Right kidney (tissue), 1 donor: ENCODE data around the gene KCNK7.

Experiments used
- DNase-seq: peaks from one replicate; pipeline ENCODE4 v3.0.0-alpha.2; 2016

Gene KCNK7

DNA sequence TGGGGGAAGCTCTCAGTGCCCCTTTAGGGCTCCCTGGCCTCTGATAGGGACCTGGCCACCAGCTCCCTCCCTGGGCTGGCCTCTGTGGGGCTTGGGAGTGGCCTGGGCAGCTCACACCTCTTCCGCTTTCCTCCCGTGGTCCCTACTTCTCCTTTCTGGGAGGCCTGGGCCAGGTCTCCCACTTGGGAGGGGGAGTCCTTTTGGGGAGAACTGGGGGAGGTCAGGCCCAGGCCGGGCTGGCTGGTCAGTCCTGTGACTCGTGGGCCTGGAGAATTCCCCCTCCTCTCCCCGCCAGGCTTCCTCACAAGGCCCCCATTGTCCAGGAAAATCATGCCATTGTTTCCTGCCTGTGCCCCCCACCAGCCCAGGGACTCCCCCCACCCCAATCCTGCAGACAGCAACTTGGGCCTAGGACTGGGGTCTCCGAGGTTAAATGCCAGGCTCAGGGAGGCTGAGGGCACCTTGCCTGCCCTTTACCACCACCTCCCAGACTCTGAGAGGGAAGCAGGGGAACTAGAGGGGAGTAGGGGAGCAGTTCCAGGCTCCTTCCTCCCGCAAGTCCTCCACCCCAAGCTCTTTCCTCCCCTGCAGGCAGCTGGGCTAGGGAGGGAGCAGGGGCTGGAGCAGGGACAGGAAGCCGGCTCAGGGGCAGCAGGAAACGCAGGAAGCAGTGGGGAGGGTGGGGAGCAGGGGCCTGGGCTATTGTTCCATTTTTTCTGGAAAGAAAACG is 15.6 kb upstream of the KCNK7 start:
- DNase-seq = no peak

DNA sequence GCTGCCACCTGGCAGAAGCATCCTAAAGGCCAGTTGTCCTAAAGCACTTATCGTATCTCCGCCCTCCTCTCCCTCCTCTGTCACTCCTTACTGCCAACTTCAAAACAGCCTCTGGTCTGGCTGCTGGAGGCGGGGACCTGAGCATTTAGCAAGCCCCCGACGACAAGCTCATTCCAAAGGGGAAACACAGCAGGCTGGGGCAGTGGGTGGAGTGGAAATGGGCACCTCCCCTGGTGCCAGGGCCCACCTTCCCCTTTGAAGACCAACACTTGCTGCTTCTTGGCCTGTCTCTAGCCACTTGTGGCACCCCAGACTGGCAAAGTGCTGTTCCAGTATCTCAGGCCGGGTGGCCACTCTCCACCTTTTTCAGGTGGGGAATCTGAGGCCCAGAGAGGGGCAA is 14.8 kb upstream of the KCNK7 start:
- DNase-seq = no peak

DNA sequence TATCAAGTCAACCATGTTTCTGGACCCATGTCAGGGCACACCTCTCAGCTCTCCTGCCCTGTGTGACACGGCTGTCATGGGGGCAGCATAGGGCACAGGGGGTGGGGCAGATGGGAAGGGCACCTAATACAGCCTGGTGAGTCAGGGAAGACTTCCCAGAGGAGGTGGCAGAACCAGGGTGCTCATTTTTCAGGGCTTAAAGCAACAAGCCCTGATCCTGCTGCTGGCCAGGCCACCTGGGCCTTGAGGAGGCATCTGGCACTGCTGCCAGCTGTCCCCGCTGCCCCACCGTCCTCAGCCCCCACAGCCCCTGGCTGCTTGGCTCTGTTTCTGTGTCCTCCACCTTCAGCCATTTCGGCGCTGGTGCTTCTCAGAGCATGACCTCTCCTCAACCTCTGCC is 14.1 kb upstream of the KCNK7 start:
- DNase-seq = no peak

DNA sequence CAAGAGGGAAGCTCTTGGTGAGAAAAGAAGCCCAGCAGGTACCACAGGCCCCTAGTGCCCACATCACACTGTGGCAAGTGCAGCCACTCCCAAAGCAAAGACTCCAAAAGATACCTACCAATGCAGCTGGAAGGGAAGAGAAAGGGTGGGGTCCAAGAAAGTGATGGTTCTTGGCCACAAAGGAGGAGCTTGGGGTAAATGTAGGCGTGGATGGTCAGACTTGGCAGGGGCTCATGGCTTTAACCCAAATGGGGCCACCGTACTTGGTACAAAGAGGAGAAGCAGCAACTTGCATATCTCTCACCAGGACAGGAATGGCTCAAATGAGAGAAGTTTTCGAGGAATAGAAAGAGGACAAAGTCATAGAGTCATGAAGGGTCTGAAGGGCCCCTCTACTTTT is 13.6 kb upstream of the KCNK7 start:
- no peak for DNase-seq

DNA sequence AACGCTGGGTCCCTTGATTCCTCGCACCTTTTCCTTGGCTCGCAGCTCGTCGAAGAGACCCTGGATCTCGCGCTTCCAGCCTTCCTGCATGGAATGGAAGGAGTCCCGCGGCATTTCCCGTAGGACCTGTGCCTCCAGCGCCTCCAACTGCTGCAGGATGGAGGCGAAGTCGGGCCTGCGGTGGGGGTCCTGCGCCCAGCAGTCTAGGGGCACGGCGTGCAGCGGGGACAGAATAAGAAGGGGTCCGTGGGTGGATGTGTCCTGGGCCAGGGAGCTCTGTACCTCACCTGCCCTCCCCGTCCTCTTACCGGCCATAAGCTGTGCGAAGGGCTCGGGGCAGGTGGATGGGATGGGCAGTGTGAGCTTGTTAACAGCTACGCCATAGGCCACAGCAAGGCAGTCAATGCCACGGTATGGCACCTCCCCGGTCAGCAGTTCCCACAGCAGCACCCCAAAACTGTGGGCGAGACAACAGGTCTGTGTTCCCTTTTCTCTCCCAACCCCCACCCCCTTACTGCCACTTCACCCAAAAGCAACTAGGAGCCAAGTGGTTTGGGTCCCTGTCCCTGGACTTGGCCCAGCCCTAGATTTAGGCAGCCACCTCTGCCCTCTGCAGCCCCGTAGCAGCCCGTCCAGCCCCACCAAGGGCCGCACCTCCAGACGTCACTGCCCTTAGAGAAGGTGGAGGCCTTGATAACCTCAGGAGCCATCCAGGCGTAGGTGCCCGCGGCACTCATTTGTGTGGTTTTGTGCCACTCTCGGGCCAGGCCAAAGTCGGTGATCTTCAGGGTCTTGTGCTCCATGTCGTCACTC is 12.2 kb upstream of the KCNK7 start:
- no peak for DNase-seq

DNA sequence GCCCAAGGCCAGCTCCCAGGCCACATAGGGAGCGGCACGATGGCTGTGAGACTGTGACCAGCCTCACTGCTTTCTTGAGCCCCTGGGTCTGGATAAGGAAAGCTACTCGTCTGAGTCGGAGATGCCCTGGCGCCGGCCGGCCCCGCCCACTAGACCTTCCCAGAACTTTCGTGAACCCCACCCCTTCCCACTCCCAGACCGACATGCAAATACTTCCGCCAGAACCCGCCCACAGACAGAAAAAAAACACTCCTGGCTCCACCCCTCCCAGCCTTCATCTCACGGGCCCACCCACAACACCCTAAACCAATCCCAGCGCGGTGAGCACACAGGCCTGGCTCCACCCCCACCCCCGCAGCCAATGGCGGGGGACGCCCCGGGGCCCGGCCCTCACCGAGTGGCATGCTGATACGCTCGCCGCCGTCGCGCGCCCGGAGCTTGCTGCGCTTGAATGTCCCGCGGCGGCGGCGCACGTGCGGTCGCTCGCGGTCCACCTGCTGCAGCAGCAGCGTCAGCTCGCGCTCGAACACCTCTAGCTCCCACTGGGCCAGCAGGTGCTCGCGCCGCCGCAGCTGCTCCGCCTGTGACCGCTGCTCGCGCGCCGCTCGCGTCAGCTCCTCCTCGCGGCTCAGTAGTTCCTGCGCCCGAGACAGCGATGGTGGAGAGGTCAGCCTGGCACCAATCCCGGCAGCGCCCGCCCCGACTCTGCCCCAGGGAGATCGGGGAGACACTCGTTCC is 11.4 kb upstream of the KCNK7 start:
- peak; percentile 85 for DNase-seq

DNA sequence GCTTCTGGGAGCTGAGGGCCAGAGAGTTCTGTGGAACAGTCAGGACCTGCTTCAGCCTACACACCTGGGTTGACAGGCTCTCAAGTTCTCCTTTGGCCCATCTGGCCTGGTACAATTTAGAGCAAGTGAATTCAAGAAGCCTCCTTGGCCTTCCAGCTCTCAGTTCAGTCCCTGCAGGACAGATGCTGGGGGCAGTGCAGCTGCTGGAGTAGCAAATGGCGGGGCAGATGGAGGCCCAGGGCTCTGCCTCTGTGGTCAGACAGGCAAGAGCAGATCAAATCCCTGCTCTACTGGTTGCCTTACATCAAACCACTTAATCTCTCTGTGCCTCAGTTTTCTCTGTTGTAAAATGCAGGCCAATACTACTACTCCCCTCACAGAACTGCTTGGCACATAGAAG is 8.7 kb upstream of the KCNK7 start:
- DNase-seq = no peak

DNA sequence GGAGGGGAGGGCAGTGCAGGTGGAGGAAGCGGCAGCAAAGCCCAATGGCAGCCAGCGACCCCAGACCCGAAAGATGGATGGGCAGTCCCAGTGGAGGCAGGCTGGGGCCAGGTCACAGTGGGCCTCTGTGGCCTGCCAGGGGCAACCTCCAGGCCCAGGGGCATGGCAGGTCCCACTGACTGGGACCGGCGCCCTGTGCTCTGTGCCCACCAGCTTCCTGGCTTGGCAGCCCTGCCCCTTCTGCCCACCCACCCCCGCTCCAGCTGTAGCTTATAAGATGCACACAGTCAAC is 4.3 kb upstream of the KCNK7 start:
- DNase-seq = no peak

DNA sequence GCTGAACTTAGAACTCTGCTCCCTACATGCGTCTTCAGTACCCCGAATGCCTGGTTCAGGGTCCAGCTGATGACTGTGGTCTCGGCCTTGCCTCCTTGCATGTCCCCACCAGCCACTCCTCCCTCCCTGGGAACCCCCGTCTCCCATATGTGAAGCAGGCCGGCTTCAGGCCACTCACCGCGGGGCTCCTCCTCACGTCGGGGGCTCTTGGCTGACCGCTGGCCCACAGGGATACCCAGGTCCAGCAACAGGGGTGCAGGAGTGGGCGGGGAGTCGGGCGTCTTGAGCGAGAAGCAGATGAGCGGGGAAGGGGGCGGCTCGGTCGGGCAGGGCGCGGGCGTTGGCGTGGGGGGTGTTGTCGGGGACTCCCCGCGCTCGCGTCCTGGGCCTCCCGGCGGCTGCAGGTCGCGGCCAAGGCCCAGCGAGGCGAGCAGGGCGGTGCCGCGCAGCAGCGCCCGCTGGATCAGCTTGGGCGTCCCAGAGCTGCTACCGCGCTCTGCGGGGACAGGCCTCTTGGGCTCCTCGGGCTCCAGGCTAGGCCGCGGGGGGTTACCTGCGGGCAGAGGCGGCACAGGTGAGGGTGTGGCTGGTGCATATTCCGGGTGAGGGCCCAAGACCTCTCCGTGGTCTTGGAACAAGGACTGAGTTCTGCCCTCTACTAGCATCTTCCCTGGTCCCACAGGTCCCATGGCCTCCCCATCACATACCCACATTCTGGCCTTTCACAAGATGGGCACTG is 3.8 kb upstream of the KCNK7 start:
- DNase-seq = no peak

DNA sequence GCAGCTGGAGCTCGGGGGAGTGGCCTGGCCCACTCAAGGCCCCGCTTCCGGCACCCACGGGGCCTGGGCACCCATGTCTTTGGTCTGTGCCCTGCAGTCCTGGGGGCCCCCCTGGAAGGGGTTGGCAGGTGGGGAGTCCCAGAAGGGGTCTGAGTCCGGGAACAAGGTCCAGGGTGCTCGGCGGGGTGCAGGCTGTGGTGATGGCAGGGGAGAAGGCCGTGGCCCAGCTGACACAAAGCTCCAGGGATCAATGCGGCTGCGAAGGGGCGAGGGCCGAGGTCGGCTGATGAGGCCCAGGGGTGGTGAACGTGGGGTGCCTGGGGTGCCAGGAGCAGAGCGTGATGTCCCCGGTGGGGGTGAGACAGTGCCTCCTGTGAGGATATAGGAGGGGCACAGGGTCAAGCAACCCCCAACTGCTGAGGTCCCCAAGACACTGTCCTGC is 2.7 kb upstream of the KCNK7 start:
- no peak for DNase-seq

DNA sequence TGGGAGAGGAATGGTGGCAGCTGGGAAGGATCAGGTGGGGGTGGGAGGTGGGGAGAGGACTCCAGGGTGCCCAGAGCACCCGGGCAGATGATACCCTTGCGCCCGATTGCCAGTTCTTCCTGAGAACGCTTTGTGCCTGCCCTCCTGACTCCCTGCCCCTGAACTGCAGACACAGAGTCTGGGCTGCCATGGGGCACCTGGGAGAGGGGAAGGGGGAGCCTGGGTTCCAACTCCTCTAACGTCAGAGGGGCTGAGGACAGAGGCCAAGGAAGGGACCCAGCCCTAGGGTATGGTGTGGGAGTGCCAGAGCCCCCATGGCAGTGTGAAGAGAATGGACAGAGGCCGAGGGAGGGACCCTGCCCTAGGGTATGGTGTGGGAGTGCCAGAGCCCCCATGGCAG is 920 bp upstream of the KCNK7 start:
- DNase-seq = no peak

DNA sequence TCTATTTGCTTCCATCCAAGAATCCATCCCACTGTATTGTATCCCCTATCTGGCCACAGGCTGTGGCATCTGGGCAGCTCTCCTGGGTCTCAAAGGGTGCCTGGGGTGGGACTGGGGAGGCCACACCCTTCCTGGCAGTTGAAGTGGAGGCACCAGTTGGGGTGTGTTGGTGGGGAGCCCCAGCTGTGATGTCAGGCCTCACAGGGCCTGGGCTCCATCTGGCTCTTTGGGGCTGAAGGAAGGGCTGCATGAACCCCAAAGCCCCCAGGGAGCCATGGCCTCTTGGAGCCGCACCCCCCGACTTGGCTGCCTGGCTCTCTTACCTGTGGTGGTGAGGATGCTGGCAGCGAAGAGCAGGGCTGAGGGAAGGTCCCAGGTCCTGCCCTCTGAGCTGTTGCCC is 469 bp downstream of the KCNK7 start:
- DNase-seq = no peak

DNA sequence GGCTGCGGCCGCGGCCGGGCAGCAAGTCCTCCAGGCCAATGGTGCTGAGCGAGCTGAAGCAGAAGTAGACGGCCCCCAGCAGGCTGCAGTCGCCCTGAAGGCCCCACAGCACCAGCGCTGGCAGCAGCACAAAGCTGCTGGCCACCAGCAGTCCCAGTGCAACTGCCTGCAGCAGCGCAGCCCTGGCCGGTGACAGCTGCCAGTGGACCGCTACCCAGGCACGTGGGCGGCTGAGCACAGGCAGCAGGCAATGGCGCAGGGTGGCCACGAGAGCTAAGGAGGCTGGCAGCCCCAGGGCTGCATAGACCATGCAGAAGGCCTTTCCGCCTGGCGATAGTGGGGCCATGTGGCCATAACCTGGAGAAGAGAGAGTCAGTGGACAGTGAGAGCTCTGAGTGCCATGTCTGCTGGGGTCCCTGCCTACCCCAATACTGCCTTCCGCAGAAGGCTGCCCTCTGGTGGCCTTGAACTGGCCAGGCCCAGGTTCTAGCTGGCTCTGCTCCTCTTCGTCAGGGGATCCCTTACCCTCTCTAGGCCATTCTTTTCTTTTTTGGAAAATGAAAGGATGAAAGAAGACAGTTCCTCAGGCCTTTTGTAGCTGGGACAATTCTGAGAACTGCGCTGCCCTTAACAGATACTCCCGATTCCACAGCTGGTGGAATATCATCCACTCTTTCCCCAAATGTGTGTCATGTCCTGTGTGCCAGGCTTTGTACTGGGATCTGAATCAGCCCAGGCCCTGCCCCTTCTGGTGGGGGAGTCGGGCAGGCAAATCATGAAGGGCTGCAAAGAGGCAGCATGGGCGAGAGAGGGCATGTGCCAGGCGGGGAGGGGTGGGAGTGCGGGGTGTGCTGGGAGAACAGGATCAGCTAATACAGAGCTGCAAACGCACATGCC is 1.8 kb downstream of the KCNK7 start:
- DNase-seq = peak; percentile 76

DNA sequence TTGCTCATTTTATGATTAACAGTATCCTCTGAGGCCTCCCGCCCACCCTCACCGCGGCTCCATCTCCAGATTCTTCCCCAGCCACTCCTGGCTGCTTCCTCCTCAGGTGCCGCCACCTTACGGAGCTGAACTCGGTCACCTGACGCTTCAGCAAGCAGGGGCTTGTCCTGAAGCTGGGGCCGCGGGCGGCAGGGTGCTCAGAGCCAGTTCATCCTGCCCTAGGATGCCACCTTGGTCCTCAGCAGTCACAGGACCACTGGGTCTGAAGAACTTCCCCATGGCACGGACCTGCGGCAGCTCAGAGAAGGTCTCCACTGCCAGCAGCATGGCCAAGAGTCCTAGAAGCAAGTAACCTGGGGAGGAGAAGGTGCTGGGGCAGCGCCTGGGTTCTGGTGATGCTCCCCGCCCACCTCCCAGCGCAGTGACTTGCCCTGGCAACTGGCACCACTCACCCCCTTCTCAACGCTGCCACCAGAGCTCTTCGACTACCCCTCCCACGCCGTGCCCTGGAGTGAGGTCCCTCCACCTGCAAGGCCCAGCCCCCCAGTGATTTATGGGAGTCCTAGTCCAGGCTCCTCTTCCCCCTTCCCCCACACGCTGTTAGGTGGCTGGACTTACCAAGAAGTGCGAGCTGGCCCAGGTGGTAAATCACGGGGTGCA is 2.6 kb downstream of the KCNK7 start:
- DNase-seq = no peak

DNA sequence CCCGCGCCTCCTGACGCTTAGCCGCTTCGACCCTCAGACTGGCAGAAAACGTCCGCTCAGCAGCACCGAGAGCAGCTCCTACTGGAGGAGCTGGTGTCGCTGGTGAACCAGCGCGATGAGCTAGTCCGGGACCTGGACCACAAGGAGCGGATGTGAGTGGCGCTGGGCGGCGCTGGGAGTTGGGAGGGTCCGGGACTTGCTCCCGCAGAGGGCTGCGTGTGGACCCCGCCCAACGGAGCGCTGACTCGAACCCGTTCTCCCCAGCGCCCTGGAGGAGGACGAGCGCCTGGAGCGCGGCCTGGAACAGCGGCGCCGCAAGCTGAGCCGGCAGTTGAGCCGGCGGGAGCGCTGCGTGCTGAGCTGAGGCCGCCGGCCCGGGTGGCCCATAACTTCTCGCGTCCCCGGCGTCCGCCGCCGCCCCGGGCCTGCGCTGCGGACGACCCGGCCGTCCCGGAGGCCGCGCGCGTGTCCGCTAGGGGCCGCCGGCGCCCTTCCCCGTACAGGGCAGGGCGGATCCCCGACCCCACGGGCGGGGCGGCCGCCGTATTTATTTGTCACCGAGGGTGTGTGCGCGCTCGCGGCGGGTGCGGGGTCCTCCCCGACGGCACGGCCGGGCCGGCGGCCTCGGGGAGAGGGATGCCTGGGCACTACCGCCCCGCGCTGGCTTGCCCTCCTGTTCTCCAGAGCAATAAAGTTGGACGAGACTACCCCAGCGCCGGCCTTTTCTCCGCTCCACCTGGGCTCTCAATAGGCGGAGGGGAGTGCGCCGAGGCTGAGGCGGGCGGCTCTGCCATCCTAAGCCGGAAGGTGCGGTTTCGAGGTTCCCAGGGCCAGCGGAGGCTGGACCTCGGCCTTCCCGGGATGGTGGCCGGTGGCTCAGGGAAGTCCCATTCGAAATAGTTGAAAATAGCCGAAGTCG is 3.4 kb downstream of the KCNK7 start:
- peak; percentile 80 for DNase-seq

DNA sequence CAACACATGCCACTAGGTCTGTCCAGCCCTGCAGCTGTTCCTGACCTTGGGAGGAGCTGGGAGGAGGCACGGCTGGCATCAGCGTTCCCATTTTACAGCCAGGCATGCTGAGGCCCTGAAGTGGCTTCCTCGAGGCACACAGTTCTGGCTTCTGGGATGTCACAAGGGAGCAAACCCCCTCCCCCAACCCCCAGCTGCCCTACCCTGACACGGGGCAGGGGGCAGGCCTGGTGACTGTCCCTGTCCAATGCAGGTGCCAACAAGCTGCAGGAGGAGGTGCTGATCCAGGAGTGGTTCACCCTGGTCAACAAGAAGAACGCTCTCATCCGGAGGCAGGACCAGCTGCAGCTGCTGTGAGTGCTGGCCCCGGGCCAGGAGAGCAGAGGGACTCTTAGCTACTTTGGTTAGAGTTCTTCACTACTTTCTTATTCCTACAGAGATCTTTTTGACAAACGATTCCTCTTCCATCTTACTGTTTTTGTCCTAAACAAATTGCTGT is 5.3 kb downstream of the KCNK7 start:
- no peak for DNase-seq

DNA sequence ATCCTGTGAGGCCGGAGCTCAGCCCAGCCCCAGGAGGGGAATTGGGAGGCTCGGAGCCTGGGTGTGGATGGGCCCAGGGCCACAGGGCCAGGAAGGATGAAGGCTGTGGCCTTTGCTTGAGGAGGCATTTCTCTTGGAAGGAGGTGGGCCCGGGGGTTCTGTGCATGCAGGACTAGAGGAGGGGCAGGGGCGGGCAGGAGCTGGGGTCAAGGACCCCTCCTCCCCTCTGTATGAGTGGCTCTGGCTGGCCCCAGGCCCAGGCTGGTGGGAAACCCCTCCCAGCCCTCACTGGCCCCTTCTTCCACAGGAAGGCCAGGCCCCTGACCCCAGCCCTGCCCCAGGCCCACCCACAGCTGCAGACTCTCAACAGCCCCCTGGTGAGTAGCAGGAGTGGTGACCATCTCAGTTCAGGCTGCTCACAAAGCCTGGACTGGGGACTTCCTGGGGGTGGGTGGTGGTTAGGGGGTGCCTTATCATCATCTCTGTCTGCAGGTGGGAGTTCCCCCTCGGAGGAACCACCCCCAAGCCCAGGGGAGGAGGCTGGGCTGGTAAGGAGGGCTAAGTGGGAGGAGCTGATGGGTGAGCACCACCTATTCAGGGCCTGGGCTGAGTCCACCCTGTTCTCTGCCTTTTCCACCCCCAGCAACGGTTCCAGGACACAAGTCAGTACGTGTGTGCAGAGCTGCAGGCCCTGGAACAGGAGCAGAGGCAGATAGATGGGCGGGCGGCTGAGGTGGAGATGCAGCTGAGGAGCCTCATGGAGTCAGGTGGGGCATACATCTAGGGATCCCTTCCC is 6.0 kb downstream of the KCNK7 start:
- DNase-seq = no peak

DNA sequence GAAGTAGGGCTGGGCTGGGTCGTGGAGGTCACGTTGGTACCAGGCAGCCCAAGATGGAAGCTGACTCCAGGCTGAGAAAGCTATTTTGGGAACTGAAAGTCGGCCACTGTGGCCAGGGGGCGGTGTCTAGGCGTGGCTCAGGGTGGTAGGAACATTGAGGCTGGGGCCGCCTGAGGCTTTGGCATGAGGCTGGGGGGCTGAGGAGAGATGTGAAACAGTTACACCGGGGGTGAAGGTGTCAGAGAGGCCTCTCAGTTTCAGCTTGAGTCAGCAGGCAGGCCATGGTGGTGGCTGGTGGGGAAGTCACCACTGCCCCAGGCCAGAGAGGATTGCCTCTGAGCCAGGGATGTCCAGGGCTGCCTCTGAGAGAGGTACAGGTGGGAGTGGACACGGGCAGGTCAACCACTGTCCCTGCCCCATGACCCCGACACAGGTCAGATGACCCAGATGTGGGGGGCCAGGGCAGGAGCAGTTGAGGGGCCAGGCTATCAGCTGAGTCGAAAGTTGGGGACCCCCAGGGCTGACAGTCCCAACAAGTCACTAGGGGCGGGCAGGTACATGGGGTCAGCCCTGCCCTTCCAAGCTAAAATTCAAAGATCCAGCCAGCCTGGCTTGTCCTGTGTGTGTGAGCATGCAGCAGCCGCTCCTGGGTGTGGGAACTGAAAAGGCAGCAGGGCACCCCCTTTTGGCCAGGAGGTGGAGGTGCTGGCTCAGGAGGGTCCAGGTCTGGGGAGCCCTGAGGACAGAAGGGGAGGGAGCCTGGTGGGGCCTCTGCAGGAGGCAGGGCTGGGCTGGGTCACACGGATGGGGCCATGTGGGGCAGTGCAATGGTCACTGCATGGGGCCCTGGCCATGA is 7.2 kb downstream of the KCNK7 start:
- DNase-seq = no peak
